ENCODE measurements around the gene PROZ.

PROZ gene

GRCh38 chr13:113119166-113119821, 39.2 kb upstream of the PROZ start:
- Histone ChIP-seq H3K4me2 (ENCODE audit: low read length, poor library complexity, severe bottlenecking) (no peak overlapping the region), H2BK5ac (ENCODE audit: low read depth, low read length, poor library complexity, severe bottlenecking) (no peak overlapping the region), H3K23ac (ENCODE audit: low read length in 2 of 2) (no peak overlapping the region), H2BK15ac (ENCODE audit: low read depth, poor library complexity, severe bottlenecking) (no peak overlapping the region), H3K18ac (ENCODE audit: low read depth in 1 of 2, low read length in 2 of 2) (no peak overlapping the region), H2BK120ac (ENCODE audit: low read depth, low read length) (no peak overlapping the region), H3K79me1 (replicated peaks; ENCODE audit: low read length, poor library complexity, severe bottlenecking) (no peaks in the 10 kb centered on the region), H3K14ac (ENCODE audit: low read length in 2 of 2) (peak overlapping the region in 1 of 2 experiments; percentile 87), H3K4ac (ENCODE audit: low read depth in 1 of 2, low read length in 2 of 2) (no peak overlapping the region), H2BK12ac (ENCODE audit: low read length in 2 of 2) (no peak overlapping the region), H3K4me3 (ENCODE audit: insufficient read depth in 1 of 2, low read depth in 1 of 2, low read length in 2 of 2) (peak overlapping the region in 1 of 2 experiments; percentile 15), H2AFZ (ENCODE audit: low read depth, low read length) (no peak overlapping the region), H3K27ac (ENCODE audit: low read length, poor library complexity, severe bottlenecking) (no peak overlapping the region), H3K27me3 (ENCODE audit: control insufficient read depth in 1 of 2, insufficient read depth in 1 of 2, low read length in 2 of 2) (peaks cover 21 to 56% of the 10 kb centered on the region in 2 experiments), H4K8ac (ENCODE audit: low read length) (no peak overlapping the region), H3K36me3 (ENCODE audit: control insufficient read depth in 1 of 2, insufficient read depth in 2 of 2, low read depth in 1 of 2, low read length in 2 of 2) (no peaks in the 10 kb centered on the region), H3K4me1 (ENCODE audit: control insufficient read depth, insufficient read depth, low read depth, low read length) (peaks cover 11% of the 10 kb centered on the region), H2AK5ac (ENCODE audit: low read length, severe bottlenecking) (no peak overlapping the region), H4K91ac (ENCODE audit: low read length) (no peak overlapping the region), H3K9ac (ENCODE audit: low read length) (no peak overlapping the region), H3K9me3 (ENCODE audit: control insufficient read depth, low read length) (no peaks in the 10 kb centered on the region)
- WGBS: 87% methylated on average over 16 of the region's 16 CpGs
- no peak for DNase-seq

- no peak overlapping the region for H4K8ac ChIP-seq (ENCODE audit: low read length)
- no peaks in the 10 kb centered on the region for H3K9me3 ChIP-seq (ENCODE audit: control insufficient read depth, low read length)
- H3K4ac ChIP-seq (ENCODE audit: low read depth in 1 of 2, low read length in 2 of 2): no peak overlapping the region
- H2AFZ ChIP-seq (ENCODE audit: low read depth, low read length): no peak overlapping the region
- no peak overlapping the region for H3K4me2 ChIP-seq (ENCODE audit: low read length, poor library complexity, severe bottlenecking)
- H2BK120ac ChIP-seq (ENCODE audit: low read depth, low read length): no peak overlapping the region
- no peaks in the 10 kb centered on the region for H3K36me3 ChIP-seq (ENCODE audit: control insufficient read depth in 1 of 2, insufficient read depth in 2 of 2, low read depth in 1 of 2, low read length in 2 of 2)
- H3K23ac ChIP-seq (ENCODE audit: low read length in 2 of 2): no peak overlapping the region
- no peaks in the 10 kb centered on the region for H3K79me1 ChIP-seq (replicated peaks; ENCODE audit: low read length, poor library complexity, severe bottlenecking)
- no peak overlapping the region for H3K4me3 ChIP-seq (ENCODE audit: insufficient read depth in 1 of 2, low read depth in 1 of 2, low read length in 2 of 2)
- H2BK12ac ChIP-seq (ENCODE audit: low read length in 2 of 2): no peak overlapping the region
- no peak overlapping the region for H2BK5ac ChIP-seq (ENCODE audit: low read depth, low read length, poor library complexity, severe bottlenecking)
- H3K9ac ChIP-seq (ENCODE audit: low read length): no peak overlapping the region
- H4K91ac ChIP-seq (ENCODE audit: low read length): no peak overlapping the region
- no peak overlapping the region for H2AK5ac ChIP-seq (ENCODE audit: low read length, severe bottlenecking)
- no peak overlapping the region for H3K18ac ChIP-seq (ENCODE audit: low read depth in 1 of 2, low read length in 2 of 2)
- DNase-seq: no peak
- H3K14ac ChIP-seq (ENCODE audit: low read length in 2 of 2): no peak overlapping the region
- no peak overlapping the region for H3K27ac ChIP-seq (ENCODE audit: low read length, poor library complexity, severe bottlenecking)
- no peak overlapping the region for H2BK15ac ChIP-seq (ENCODE audit: low read depth, poor library complexity, severe bottlenecking)
- H3K27me3 ChIP-seq (ENCODE audit: control insufficient read depth in 1 of 2, insufficient read depth in 1 of 2, low read length in 2 of 2): peaks cover 20 to 54% of the 10 kb centered on the region in 2 experiments
- H3K4me1 ChIP-seq (ENCODE audit: control insufficient read depth, insufficient read depth, low read depth, low read length): peaks cover 11% of the 10 kb centered on the region
- WGBS: 93% methylated on average over 7 of the region's 7 CpGs
Observed at GRCh38 chr13:113119822-113120189, 38.6 kb upstream of the PROZ start.

- Histone ChIP-seq H3K27me3 (ENCODE audit: control insufficient read depth in 1 of 2, insufficient read depth in 1 of 2, low read length in 2 of 2) (peaks cover 12 to 47% of the 10 kb centered on the region in 2 experiments), H3K27ac (ENCODE audit: low read length, poor library complexity, severe bottlenecking) (no peak overlapping the region), H3K23ac (ENCODE audit: low read length in 2 of 2) (no peak overlapping the region), H3K4me1 (ENCODE audit: control insufficient read depth, insufficient read depth, low read depth, low read length) (peaks cover 11% of the 10 kb centered on the region), H4K91ac (ENCODE audit: low read length) (no peak overlapping the region), H3K9me3 (ENCODE audit: control insufficient read depth, low read length) (no peaks in the 10 kb centered on the region), H2BK12ac (ENCODE audit: low read length in 2 of 2) (no peak overlapping the region), H3K4me3 (ENCODE audit: insufficient read depth in 1 of 2, low read depth in 1 of 2, low read length in 2 of 2) (no peak overlapping the region), H3K14ac (ENCODE audit: low read length in 2 of 2) (no peak overlapping the region), H2AK5ac (ENCODE audit: low read length, severe bottlenecking) (no peak overlapping the region), H3K79me1 (replicated peaks; ENCODE audit: low read length, poor library complexity, severe bottlenecking) (no peaks in the 10 kb centered on the region), H3K4me2 (ENCODE audit: low read length, poor library complexity, severe bottlenecking) (no peak overlapping the region), H3K36me3 (ENCODE audit: control insufficient read depth in 1 of 2, insufficient read depth in 2 of 2, low read depth in 1 of 2, low read length in 2 of 2) (no peaks in the 10 kb centered on the region), H3K18ac (ENCODE audit: low read depth in 1 of 2, low read length in 2 of 2) (no peak overlapping the region), H2BK5ac (ENCODE audit: low read depth, low read length, poor library complexity, severe bottlenecking) (no peak overlapping the region), H4K8ac (ENCODE audit: low read length) (no peak overlapping the region), H3K4ac (ENCODE audit: low read depth in 1 of 2, low read length in 2 of 2) (no peak overlapping the region), H2BK15ac (ENCODE audit: low read depth, poor library complexity, severe bottlenecking) (no peak overlapping the region), H2AFZ (ENCODE audit: low read depth, low read length) (no peak overlapping the region), H3K9ac (ENCODE audit: low read length) (no peak overlapping the region), H2BK120ac (ENCODE audit: low read depth, low read length) (no peak overlapping the region)
- 87% methylated on average over 19 of the region's 19 CpGs for WGBS
- no peak for DNase-seq
Observed at GRCh38 chr13:113120300-113121182, 37.9 kb upstream of the PROZ start.

GRCh38 chr13:113121183-113121927, 37.1 kb upstream of the PROZ start:
- Histone ChIP-seq H2BK120ac (ENCODE audit: low read depth, low read length) (no peak overlapping the region), H2BK12ac (ENCODE audit: low read length in 2 of 2) (no peak overlapping the region), H3K4ac (ENCODE audit: low read depth in 1 of 2, low read length in 2 of 2) (no peak overlapping the region), H2AFZ (ENCODE audit: low read depth, low read length) (no peak overlapping the region), H3K4me2 (ENCODE audit: low read length, poor library complexity, severe bottlenecking) (no peak overlapping the region), H3K4me1 (ENCODE audit: control insufficient read depth, insufficient read depth, low read depth, low read length) (peaks cover 11% of the 10 kb centered on the region), H2BK5ac (ENCODE audit: low read depth, low read length, poor library complexity, severe bottlenecking) (no peak overlapping the region), H3K14ac (ENCODE audit: low read length in 2 of 2) (no peak overlapping the region), H3K4me3 (ENCODE audit: insufficient read depth in 1 of 2, low read depth in 1 of 2, low read length in 2 of 2) (no peak overlapping the region), H3K23ac (ENCODE audit: low read length in 2 of 2) (no peak overlapping the region), H3K9me3 (ENCODE audit: control insufficient read depth, low read length) (no peaks in the 10 kb centered on the region), H4K8ac (ENCODE audit: low read length) (no peak overlapping the region), H3K36me3 (ENCODE audit: control insufficient read depth in 1 of 2, insufficient read depth in 2 of 2, low read depth in 1 of 2, low read length in 2 of 2) (peaks cover 0 to 3% of the 10 kb centered on the region in 2 experiments), H3K27ac (ENCODE audit: low read length, poor library complexity, severe bottlenecking) (no peak overlapping the region), H2AK5ac (ENCODE audit: low read length, severe bottlenecking) (no peak overlapping the region), H3K79me1 (replicated peaks; ENCODE audit: low read length, poor library complexity, severe bottlenecking) (no peaks in the 10 kb centered on the region), H3K18ac (ENCODE audit: low read depth in 1 of 2, low read length in 2 of 2) (no peak overlapping the region), H3K27me3 (ENCODE audit: control insufficient read depth in 1 of 2, insufficient read depth in 1 of 2, low read length in 2 of 2) (peaks cover 7 to 39% of the 10 kb centered on the region in 2 experiments), H2BK15ac (ENCODE audit: low read depth, poor library complexity, severe bottlenecking) (no peak overlapping the region), H3K9ac (ENCODE audit: low read length) (no peak overlapping the region), H4K91ac (ENCODE audit: low read length) (no peak overlapping the region)
- WGBS: 92% methylated on average over 24 of the region's 24 CpGs
- no peak for DNase-seq
